ENCODE data around the gene KIF16B. TPM values are rescaled to one million over a fixed set of nuclear protein-coding genes. Genes with fewer than 3 reads are reported as not detected.
"Not testable (repeated sequence)": the region's sequence is repeated elsewhere in the genome, so short reads cannot be mapped to it uniquely, and the experiment has no call there.

KIF16B gene
- total RNA-seq, 1 donor from 2014 or later = 7.1 TPM

- no peak overlapping the region for H3K4me3 ChIP-seq (ENCODE audit: low read depth, low read length)
- no peak for DNase-seq (ENCODE audit: low read depth)
- TF ChIP-seq, protein P1, sequence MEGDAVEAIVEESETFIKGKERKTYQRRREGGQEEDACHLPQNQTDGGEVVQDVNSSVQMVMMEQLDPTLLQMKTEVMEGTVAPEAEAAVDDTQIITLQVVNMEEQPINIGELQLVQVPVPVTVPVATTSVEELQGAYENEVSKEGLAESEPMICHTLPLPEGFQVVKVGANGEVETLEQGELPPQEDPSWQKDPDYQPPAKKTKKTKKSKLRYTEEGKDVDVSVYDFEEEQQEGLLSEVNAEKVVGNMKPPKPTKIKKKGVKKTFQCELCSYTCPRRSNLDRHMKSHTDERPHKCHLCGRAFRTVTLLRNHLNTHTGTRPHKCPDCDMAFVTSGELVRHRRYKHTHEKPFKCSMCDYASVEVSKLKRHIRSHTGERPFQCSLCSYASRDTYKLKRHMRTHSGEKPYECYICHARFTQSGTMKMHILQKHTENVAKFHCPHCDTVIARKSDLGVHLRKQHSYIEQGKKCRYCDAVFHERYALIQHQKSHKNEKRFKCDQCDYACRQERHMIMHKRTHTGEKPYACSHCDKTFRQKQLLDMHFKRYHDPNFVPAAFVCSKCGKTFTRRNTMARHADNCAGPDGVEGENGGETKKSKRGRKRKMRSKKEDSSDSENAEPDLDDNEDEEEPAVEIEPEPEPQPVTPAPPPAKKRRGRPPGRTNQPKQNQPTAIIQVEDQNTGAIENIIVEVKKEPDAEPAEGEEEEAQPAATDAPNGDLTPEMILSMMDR (IDR thresholded peaks at IDR 0.05; ENCODE audit: insufficient read depth, low read length, poor library complexity, severe bottlenecking) = no peak
Measured at GRCh38 chr20:16569246-16570153, 3.7 kb downstream of the KIF16B start.

DNA sequence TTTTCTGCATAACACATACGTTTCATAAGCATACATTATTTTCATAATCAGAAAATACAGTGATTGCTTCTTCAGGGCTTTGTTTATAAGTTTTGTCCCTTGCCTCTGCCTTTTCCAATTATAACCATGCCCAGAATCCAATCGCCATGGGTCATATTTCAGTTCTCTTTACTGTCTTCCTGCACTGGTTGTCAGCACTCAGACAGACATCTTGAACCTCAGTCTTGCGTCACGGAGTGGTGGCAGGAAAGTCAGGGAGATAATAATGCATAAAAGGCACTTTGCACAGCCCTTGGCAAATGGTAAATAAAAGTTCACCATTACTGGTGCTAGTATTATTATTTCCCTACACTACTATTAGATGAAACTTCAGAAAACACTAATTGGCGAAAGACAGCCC is 7.2 kb downstream of the KIF16B start:
- TF ChIP-seq, protein P1 (IDR thresholded peaks at IDR 0.05; ENCODE audit: insufficient read depth, low read length, poor library complexity, severe bottlenecking) = no peak
- H3K4me3 ChIP-seq (ENCODE audit: low read depth, low read length) = no peak overlapping the region
- H3K27me3 ChIP-seq (ENCODE audit: control insufficient read depth, insufficient read depth, low read length) = no peaks in the 10 kb centered on the region
- H3K36me3 ChIP-seq (ENCODE audit: control insufficient read depth, insufficient read depth, low read length) = no peaks in the 10 kb centered on the region
- DNase-seq (ENCODE audit: low read depth) = no peak

More at GRCh38 chr20:16569246-16570153, 3.7 kb downstream of the KIF16B start:
- H3K27me3 ChIP-seq (ENCODE audit: control insufficient read depth, insufficient read depth, low read length) = no peaks in the 10 kb centered on the region
- no peaks in the 10 kb centered on the region for H3K36me3 ChIP-seq (ENCODE audit: control insufficient read depth, insufficient read depth, low read length)

- not testable (repeated sequence) for DNase-seq (ENCODE audit: low read depth); H3K4me3 ChIP-seq (ENCODE audit: low read depth, low read length); H3K36me3 ChIP-seq (ENCODE audit: control insufficient read depth, insufficient read depth, low read length); H3K27me3 ChIP-seq (ENCODE audit: control insufficient read depth, insufficient read depth, low read length)
Measured at GRCh38 chr20:16564079-16564478, 9.2 kb downstream of the KIF16B start.

DNA sequence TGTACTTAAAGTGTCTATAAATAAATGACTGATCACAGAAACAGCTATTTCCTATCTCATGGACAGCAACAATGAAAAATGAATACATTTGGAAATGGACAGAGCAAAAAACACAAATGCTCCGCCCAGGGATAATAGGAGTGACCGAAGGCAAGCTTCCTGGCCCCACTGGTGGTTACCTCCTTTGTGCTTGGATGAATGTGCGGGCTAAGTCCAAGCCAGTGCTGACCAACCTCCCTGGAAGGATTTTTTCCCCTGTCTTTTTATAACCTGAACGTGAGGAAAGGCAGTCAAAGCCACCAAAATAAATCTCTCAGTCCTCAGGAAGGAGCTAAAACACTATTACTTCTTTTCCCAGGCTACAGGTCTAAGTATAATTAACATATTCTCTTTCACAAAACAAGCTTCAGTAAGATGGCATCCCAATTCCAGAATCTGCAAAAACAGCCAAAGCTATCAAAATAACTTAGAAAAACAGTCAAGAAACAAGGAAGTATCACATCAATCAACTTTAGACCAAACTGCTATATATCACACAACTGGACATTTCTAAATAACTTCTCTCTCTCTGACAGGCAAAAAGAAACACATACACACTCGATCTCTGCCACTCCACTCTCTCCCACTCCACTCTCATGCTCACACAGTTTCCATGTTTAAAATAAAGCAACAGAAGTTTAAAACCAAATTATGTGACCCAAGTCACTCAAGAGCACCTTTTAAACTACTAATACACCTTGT is 10.0 kb downstream of the KIF16B start:
- TF ChIP-seq, protein P1 (IDR thresholded peaks at IDR 0.05; ENCODE audit: insufficient read depth, low read length, poor library complexity, severe bottlenecking) = no peak

GRCh38 chr20:16562259-16562658 is 11.0 kb downstream of the KIF16B start:
- Histone ChIP-seq H3K27me3 (ENCODE audit: control insufficient read depth, insufficient read depth, low read length) (no peaks in the 10 kb centered on the region), H3K4me3 (ENCODE audit: low read depth, low read length) (no peak overlapping the region), H3K36me3 (ENCODE audit: control insufficient read depth, insufficient read depth, low read length) (no peaks in the 10 kb centered on the region)
- DNase-seq (ENCODE audit: low read depth) = no peak
- TF ChIP-seq, protein P1 (IDR thresholded peaks at IDR 0.05; ENCODE audit: insufficient read depth, low read length, poor library complexity, severe bottlenecking) = no peak

More for the DNA sequence above, 10.0 kb downstream of the KIF16B start:
- DNase-seq (ENCODE audit: low read depth) = no peak
- no peaks in the 10 kb centered on the region for H3K27me3 ChIP-seq (ENCODE audit: control insufficient read depth, insufficient read depth, low read length)
- no peaks in the 10 kb centered on the region for H3K36me3 ChIP-seq (ENCODE audit: control insufficient read depth, insufficient read depth, low read length)
- H3K4me3 ChIP-seq (ENCODE audit: low read depth, low read length) = no peak overlapping the region

DNA sequence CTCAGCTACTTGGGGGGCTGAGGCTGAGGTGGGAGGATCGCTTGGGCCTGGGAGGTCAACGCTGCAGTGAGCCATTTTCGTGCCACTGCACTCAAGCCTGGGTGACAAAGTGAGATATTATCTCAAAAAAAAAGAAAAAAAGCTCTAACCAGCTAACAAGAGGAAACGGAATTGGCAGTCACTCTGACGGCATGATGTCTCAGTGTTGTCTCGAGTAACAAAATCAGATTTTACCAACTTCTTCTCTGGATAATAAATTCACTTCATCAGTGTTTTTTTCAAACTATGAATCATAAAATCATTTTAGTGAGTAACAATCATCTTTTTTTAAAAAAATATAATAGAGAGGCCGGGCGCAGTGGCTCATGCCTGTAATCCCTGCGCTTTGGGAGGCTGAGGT is 12.6 kb downstream of the KIF16B start:
- H3K36me3 ChIP-seq (ENCODE audit: control insufficient read depth, insufficient read depth, low read length) = no peaks in the 10 kb centered on the region
- TF ChIP-seq, protein P1 (IDR thresholded peaks at IDR 0.05; ENCODE audit: insufficient read depth, low read length, poor library complexity, severe bottlenecking) = no peak
- H3K4me3 ChIP-seq (ENCODE audit: low read depth, low read length) = no peak overlapping the region
- no peaks in the 10 kb centered on the region for H3K27me3 ChIP-seq (ENCODE audit: control insufficient read depth, insufficient read depth, low read length)
- no peak for DNase-seq (ENCODE audit: low read depth)
